Stimulated activated naive CD8-positive, alpha-beta T cell treated with anti-CD3 and anti-CD28 coated beads, Interleukin-15, Interleukin-2, amounts not matched to agents 100 U/mL and 50 U/mL, for 24 hours (primary cell): ENCODE measurements around the gene RGPD4.

Experiments
- ATAC-seq: fragments of 150-1000 bp; cut with Tn5 transposase; one replicate; pipeline ENCODE4 v1.10.0; 2021
- DNase-seq: peaks from one replicate; pipeline ENCODE4 v3.0.0; 2021

RGPD4 gene

GRCh38 chr2:107927034-107927534 is 100.4 kb downstream of the RGPD4 start:
- DNase-seq (no peak), ATAC-seq (no peak)

GRCh38 chr2:107931412-107931811 is 104.7 kb downstream of the RGPD4 start:
- no peak for DNase-seq
- no peak for ATAC-seq

DNA sequence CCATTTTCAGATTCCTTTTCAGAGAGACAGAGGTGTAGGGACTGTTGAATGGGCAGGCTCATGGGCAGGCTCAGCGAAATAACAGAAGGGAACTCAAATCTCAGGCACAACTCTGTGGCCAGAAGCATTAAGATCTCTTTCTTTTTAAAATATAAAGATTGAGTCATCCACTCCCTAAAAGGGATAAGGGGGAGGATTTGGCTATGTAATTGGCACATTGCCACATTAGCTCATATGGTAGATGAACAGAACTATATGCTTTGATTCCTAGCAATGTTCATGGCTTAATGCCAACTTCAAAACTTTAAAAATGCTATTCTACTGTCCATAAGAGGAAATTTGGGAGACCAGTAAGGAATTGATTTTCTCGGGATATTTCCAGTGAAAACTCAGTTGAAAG is 105.8 kb downstream of the RGPD4 start:
- DNase-seq: no peak
- ATAC-seq: no peak

DNA sequence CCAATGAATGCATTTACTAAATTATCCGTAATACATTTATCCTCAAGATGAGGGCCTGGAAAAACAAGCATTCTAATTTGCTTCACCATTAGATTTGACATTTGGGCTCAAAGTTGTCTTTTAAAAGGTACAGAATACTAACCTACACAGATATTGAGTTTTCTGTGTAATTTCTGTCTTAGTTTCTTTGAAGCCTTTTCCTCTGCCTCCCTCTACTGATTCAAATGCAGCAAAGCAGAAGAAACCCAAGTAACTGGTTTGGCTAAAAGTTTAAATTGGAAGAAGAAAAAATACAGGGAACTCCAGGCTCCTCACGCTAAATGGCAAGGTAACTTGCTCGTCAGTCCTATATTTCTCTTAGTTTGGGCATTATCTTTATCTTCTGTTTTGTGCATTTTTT is 106.3 kb downstream of the RGPD4 start:
- ATAC-seq (no peak), DNase-seq (no peak)

DNA sequence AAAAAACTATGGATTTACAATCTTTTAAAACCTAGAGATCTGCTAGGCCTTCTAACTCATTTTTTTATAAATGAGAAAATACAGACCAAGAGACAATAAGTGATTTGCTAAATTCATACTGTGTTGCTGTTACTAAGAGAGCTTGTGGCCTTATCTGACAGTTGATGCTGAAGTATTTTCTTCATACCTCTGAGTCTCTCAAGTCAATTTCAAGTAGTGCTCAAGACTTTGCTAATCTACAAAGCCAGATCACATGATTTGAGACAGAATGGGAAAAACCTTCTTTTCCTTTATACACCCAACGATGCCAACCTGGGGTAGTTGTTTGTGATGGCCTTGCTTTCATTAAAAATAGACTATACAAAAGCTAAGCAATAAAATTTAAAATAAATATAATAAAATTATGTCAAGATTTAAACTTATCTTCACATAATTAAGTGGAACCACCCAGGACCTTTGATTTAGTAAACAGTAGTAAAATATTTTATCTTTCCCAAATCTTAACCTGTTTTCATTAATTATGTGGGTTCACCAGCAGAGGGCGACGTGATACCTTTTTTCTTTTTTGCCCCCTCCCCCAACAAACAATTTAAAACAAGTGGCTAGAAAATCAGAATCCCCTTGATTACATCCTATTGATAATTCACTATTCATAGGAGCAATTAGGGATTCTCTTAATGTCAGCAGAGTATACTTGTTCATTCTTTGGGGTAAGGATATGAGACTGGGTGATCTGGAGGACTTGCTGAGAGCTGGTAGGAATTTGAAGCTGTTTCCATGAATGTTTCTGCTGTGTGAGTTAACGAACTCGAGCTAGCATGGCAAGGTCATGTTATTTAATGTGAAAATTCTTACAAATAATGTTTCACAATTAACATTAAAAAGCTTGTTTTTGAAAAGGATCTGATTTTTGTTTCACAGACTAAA is 110.0 kb downstream of the RGPD4 start:
- ATAC-seq (no peak), DNase-seq (peak; percentile 6)
